NCI-H446 (cell line): Measurements from ENCODE around the gene HTR5A.
"Not testable (repeated sequence)": the region's sequence is repeated elsewhere in the genome, so short reads cannot be mapped to it uniquely, and the experiment has no call there.

ENCODE experiments used
- DNase-seq, 2 experiments: peaks; one replicate each; lab custom pipeline; 2025; lab: John Stamatoyannopoulos, UW

The HTR5A gene

DNA sequence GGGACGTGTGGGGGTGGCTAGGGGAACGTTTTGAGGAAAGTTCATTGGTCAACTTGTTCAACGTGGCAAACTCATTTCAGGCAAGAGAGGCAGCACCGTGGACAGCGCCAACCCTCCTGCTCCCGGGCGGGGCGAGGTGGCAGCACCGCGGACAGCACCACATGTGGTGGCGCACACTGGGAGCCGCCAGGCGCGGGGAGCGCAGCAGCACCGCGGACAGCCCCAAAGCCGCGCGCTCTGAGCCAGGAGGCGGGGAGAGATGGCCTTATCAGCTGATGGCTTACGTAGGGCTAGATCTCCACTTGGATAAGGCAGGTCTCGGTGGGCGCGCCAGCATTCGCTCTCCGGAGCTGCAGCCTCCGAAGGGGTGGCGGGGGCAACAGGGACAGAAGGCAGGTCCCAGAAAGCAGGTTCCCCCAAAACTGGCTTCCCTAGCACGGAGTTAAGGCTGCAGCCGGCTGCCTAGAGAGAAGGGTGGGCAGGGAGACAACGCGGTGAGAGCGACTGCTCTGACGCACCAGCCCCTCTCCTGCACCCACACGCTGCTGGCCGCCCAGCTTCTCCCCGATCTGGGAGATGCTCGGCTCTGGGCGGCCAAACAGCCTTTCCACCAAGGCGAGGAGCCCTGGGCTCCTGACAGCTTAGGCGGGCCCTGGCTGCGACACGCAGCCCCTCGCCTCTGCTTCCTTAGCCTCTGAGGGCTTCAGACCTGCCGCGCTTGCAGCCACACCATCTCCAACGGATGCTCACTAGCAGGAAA, at the start of gene HTR5A:
TSS of gene HTR5A (plus strand) at position 333 of the 760 bp plus-strand sequence. CDS start 576 bp downstream, outside the sequence.
- DNase-seq: no peak

DNA sequence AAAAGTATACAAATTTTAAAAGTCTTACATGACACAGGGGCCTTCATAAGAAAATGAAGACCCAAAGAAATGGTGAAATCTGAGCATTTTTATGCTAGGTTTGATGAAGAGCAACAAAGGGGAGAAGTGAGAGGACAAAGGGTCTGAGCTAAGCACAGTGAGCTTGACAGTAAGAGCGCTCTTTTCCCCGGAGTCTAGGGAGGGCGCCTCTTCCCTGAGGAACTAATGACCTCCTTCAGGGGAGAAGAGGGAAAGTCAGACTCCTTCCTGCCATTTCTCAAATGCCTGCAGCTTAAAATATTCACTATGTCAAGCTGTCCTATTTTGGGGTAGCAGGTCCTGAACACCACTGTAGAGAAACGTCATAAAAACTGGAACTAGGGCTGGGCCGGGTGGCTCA, 49.1 kb upstream of the HTR5A start:
- no peak for DNase-seq

DNA sequence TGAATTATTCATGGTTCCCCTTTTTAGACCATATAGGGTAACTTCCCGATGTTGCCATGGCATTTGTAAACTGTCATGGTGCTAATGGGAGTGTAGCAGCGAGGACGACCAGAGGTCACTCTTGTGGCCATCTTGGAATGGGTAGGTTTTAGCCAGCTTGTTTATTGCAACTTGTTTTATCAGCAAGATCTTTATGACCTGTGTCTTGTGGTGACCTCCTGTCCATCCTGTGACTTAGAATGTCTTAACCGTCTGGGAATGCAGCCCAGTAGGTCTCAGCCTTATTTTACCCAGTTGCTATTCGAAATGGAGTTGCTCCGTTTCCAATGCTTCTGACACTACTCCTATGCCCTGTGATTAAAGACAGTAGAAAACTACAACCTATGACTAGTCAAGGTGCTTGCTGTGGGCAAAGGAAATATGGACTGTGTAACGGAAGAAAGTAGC, 48.4 kb upstream of the HTR5A start:
- no peak for DNase-seq

DNA sequence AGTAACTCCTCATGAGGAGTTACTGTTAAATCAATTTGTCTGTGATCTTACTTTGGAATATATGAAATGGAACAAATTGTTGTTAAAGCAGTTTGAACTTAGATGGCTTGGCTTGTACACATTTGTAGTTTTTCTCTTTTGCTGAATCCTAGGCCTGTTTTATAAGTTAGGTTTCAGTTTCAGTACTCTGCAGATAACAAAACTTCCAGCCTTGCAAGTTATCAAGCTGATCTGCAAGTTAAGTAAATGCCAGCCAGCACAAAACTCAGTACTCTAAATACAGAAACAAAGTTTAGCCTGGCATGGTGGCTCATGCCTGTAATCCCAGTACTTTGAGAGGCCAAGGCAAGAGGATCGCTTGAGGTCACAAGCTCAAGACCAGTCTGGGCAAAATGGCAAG, 42.2 kb upstream of the HTR5A start:
- no peak for DNase-seq

DNA sequence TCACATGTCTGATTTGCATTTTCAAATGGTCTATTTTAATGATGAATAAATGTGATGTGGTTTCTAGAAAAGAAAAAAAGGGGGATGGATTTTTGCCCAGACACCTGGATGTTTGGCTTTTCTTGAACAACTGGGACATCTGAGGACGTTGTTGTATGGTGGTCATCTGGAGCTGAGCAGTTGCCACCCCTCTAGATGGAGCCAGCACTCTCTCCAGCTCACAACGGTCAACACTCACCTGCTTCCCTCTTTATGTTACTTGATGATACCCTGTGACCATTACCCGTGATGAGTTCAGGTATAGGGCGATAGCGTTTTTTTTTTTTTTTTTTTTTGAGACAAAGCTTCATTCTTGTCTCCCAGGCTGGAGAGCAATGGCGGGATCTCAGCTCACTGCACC, 37.1 kb upstream of the HTR5A start:
- no peak for DNase-seq

DNA sequence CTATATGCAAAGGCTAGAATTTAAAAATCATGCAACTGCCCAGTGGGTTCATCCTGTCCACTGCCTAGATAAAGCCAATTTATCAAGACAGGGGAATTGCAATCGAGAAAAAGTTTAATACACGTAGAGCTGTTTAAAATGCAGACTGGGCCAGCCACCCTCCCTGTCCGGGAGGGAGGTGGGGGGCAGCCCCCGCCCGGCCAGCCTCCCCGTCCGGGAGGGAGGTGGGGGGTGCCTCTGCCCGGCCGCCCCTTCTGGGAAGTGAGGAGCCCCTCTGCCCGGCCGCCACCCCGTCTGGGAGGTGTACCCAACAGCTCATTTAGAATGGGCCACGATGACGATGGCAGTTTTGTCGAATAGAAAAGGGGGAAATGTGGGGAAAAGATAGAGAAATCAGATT, 35.6 kb upstream of the HTR5A start:
- DNase-seq: not testable (repeated sequence)

DNA sequence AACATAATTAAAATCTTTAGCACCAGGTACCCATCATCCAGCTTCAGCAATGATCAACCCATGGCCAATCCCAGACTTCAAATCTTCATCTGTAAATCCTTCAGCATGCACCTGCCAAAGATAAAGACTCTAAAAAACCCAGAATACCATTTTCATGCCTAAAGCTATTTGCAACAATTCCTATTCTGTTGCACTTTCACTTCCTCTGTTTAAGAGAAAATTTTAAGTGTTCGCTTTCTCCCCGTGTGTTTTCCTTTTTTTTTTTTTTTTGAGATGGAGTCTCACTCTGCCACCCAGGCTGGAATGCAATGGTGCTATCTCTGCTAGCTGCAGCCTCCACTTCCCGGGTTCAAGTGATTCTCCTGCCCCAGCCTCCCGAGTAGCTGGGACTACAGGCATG, 31.8 kb upstream of the HTR5A start:
- no peak for DNase-seq

DNA sequence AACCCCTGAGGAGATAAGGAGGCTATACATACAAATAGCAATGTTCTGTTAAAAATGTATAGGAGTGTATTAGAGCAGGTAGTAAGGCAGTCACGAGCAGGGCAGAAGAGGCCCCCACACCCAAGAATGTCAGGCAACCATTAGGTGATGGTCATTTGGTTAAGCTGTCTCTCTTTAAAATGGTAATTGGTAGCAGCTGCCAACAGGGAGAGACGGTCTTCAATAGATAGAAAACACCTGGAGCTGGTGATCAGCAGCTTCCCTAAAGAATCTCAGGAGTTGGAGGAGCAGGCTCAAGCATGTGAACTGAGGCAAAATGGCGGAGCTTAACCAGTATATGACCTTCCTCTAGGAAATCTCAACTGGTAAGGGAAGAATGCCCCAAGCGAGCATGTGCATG, 26.4 kb upstream of the HTR5A start:
- no peak for DNase-seq

DNA sequence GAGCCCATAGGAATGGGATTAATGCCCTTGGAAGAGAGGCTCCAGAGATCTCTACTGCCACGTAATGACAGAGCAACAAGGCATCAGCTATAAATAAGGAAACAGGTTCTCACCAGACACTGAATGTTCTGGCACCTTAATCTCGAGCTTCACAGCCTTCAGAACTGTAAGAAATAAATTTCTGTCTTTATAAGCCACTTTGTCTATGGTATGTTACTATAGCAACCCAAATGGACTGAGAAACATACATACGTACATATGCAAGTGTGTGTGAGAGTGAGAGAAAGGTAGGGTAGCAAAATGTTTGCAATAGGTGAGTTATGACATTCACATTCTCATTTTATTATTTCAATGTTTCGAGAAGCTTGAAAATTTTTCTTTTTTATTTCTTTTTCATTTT, 22.1 kb upstream of the HTR5A start:
- no peak for DNase-seq

DNA sequence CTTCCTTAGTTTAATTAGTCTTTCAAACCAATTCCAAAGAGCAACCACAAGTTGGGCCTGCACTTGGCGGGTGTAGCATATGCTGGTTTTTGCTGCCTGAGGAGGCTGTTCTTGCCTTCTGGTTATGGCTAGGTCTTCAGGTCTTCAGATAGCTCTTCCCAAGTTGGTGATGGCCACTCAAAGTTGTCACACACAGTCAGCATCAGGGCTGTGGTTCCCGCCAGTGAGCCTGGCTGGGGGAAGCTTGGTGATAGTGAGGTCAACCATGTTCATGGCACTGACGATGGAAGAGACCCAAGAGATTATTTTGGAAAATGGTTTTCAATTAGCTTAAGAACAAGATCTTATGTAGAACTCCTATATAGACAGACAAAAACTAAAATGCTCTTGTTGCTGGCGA, 18.8 kb upstream of the HTR5A start:
- DNase-seq: no peak

DNA sequence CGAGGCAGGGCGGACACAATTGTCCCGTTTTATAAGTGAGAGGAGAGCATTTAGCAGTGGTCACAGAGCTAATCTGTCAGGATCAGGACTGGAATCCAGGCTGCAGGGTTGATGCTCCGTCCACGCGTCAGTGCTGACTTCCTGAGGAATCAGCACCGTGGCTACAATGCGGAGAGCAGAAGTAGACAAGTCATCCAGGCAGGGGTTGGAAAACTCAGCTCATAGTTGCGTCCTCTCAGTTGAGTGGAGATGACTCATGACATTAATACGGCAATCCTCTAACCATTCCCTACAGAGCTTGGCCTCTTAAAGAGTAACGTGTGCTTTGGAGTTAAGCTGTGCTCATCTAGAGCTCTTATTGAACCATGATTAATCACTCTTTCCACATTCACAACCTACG, 17.1 kb upstream of the HTR5A start:
- no peak for DNase-seq

DNA sequence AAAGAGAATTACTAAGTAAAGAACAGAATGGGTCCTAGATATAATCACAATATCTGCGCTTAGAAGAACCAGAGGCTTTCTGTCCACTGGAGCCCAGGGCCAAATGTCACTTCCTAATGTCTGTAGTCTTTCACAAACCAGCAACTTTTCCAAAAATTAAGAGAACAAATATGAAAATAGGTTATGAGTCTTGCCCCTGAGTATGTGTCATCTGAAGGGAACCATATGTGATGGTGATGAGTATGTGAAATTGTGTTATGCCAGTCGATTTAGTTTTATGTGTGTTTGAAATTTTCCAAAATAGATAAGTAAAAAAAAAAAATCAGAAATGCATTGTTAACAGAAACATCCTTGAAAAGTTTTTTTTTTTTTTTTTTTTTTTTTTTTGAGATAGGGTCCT, 15.4 kb upstream of the HTR5A start:
- no peak for DNase-seq

DNA sequence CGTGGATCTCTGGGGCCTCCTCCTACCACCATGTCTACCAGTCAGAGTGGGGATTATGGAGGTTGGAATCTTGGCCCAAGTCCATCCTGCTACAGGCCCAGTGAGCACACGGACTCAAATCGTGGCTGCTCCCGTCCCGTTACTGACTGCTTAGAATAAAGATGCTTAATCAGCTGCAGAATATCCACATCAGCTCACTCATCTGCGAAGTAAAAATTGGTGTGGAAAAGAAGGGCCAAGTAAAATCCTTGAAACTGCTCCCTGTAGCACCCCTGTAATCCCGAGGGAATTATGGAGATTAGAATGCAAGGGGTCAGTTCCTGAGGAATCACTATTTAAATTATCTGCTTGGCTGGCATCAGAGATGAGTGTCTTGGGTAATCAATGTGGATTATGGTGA, 13.0 kb upstream of the HTR5A start:
- no peak for DNase-seq

DNA sequence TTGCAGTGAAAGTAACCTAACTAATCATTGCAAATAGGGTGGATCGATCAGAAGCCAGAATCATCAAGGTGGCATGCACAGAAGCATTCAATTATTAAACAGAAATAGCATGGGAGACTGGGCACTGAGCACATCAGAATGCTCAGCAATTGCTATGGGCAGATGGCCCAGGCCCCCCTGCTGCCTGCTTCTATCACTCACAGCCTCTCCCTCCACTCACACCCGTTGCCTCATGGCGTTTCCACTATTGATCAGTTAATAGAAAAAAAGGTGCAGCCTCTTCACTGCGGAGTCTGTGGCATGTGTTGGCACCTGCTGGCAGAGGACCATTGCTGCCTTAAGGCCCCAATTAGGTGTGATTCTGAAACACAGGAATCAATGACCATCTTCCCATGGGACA, 11.2 kb upstream of the HTR5A start:
- DNase-seq: no peak

DNA sequence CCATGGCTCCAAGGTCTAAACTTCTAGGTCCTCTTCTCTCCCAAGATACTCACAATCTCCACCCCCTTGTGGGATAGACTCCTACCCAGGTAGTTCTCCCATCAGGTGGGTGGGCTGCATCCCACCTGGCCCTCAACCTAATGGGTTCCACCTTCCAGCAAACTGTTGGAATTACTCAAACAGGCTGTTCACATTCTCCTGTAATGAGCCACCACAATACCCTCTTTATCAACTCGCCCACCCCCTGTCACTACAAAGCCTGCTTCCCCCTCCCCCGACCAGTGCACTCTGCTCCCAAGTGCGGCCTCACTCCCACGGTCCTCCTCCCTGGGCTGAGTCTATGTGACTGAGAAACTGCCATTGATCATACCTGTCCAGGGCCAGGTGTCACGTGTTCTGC, 10.4 kb upstream of the HTR5A start:
- no peak for DNase-seq

DNA sequence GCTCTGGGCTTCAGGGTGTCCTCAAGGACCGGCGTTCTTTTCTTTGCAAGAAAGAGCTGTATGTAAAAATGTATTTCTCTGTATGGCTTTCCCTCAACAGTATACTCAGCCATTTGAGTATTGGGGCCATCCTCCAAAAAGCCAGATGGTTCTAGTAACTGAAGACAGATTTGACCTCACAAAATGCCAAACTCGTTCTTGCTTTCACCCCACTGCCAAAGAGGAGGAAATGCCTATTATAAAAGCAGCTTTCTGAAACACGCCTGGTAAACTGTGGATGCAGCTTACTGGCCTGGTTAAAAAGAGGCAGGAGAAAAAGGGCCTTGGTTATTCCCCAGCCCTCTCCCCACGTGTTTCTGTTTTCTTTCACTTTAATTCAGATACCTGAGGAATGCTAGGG, 7.7 kb upstream of the HTR5A start:
- no peak for DNase-seq

DNA sequence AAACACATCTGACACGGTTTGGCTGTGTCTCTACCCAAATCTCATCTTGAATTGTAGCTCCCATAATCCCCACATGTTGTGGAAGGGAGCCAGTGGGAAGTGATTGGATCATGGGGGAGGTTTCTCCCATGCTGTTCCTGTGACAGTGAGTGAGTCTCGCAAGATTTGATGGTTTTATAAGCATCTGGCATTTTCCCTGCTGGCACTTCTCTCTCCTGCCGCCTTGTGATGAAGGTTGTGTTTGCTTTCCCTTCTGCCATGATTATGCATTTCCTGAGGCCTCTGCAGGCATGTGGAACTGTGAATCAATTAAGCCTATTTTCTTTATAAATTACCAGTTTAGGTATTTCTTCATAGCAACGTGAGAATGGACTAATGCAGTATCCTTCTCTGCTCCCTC, 5.9 kb upstream of the HTR5A start:
- no peak for DNase-seq

DNA sequence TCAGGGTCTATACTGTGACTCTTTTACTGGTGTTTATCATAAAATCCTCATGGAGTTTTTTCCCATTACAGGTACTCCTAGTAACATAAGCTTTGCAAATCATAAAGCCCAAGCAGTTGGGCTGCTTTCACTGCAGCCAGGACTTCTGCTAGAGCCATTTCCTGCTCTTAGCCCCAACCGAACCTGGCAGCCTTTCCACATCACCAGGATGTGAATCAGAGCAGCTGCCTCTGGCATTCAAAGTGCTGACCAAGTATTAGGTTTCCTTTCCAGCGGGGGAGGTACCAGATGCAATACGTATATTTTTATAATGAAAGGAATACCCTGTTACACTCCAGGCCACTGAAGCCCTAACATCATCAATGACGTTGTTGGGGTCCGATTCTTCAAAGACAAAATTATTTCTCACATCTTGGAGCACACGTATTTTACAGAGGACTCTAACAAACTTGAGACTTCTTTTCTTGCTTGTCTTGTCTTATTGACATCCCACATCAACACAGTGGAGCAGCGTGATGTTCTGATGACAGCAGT, 3.6 kb upstream of the HTR5A start:
- peak in 1 of 2 experiments; percentile 6 for DNase-seq

DNA sequence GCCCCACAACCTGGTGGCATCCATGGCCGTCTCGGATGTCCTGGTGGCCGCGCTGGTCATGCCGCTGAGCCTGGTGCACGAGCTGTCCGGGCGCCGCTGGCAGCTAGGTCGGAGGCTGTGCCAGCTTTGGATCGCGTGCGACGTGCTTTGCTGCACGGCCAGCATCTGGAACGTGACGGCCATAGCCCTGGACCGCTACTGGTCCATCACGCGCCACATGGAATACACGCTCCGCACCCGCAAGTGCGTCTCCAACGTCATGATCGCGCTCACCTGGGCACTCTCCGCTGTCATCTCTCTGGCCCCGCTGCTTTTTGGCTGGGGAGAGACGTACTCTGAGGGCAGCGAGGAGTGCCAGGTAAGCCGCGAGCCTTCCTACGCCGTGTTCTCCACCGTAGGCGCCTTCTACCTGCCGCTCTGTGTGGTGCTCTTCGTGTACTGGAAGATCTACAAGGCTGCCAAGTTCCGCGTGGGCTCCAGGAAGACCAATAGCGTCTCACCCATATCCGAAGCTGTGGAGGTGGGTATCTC, 1.1 kb downstream of the HTR5A start:
- DNase-seq: no peak

DNA sequence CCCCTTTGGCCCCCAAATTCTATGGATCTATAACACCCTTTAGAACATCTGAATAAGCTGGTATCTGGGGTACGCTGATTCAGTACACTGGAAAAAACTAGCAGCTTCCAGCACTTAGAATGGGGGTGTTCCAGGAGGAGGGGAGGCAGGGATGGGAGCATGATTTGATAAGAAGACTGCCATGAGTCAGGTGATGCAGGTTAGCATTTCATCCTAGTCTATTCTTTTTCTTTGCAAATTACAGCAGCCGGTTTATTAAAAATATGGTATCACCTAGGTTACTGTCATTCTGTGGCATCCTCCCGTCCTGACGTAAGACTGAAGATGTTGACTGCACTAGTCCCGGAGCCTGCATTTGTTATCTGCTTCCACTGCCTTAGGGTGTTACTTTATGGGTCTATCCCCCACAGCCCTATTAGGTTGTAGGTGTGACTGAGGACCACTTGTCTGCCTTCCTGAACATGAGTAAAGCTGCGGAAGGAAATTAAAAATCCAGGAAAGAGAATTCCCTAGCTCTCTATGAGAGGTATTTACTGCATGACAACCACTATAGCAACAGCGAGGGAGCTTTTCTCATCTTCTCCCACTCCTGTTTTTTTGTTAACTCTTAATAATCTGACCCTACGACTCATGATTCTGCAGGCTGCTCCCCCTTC, 1.9 kb downstream of the HTR5A start:
- no peak for DNase-seq

DNA sequence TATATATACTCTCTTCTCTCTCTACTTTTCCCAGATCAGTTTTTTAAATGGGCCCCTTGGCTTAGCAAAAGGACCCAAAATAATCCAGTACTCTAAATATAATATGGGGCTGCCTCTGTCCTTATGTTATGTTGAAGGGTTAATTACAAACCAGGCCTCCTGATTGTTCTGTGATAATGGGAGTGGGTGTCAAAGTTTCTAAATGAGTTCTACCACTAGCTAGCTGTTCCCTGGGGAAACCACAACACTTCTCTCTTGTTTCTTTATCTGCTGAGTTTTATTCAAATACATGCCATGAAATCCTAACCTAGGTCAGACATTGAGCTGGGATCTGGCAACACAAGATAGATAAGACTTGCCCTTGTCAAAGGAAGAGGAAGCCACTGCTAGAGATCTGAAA, 3.8 kb downstream of the HTR5A start:
- DNase-seq: no peak

DNA sequence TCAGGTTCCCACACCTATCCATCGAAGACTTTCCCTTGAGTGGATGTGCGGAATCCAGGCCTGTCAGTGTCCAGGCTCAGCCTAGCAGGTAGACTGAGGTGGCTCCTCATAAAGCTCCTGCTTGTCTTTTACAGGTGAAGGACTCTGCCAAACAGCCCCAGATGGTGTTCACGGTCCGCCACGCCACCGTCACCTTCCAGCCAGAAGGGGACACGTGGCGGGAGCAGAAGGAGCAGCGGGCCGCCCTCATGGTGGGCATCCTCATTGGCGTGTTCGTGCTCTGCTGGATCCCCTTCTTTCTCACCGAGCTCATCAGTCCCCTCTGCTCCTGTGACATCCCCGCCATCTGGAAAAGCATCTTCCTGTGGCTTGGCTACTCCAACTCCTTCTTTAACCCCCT, 13.9 kb downstream of the HTR5A start:
- no peak for DNase-seq

DNA sequence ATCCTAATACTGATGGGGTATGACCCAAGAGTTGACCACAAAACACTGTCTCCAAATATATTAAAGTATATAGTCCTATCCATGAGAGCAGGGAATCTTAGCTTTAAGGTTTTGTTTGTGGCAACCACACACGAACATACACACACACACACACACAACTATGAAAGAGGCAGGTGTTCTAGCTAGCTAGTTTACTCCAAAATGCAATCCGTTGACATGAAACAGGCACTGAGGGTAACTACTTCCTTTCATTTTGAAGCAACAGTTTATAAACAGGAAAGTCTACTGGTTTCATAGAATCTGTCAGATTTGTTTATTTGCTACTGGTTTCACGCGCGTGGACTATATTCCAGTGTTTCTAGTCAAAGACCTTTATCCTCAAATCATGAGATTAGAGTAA, 14.8 kb downstream of the HTR5A start:
- DNase-seq: no peak
